ENCODE measurements around the gene TNNT1.
A peak's percentile ranks its signal among the peaks of the same experiment; 100 is the strongest.

The TNNT1 gene

GRCh38 chr19:55088543-55089341 lies 60.3 kb downstream of the TNNT1 start:
- peak; percentile 48 for DNase-seq (ENCODE audit: low read depth)

GRCh38 chr19:55088021-55088451 lies 61.0 kb downstream of the TNNT1 start:
- DNase-seq (ENCODE audit: low read depth) = no peak

- peak; percentile 48 for DNase-seq (ENCODE audit: low read depth)
Measured at GRCh38 chr19:55087542-55087901, 61.5 kb downstream of the TNNT1 start.

DNA sequence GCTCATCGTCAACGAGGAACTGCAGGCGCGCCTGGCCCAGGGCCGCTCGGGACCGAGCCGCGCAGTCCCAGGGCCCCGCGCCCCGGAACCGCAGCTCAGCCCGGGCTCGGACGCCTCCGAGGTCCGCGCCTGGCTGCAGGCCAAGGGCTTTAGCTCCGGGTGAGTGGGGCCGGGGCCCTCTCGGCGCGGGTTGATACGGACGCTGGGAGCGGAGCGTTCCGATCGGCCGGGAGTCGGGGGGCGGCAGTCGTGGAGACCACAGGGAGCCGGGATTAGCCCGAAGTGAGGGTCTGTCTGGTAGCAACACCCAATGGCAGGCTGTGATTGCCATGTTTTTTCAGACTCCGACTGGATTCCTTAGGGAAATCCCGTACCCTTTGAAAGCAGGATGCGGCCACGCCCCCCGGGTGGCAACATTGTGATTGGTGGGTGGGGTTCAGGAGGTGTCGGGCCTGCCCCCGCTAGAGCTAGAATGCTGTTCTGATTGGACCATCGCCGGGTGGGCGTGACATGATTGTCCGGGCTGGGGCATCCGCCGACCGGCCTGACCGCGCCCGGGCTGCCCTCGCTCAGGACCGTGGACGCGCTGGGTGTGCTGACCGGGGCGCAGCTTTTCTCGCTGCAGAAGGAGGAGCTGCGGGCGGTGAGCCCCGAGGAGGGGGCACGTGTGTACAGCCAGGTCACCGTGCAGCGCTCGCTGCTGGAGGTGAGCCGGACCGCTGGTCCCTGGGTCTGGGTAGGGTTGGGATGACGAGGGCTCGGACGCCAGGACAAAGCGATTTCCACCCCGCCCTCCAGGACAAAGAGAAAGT lies 62.1 kb downstream of the TNNT1 start:
- peak; percentile 93 for DNase-seq (ENCODE audit: low read depth)

- no peak for DNase-seq (ENCODE audit: low read depth)
Measured at GRCh38 chr19:55085923-55086715, 62.9 kb downstream of the TNNT1 start.

GRCh38 chr19:55084416-55084815 lies 64.6 kb downstream of the TNNT1 start:
- no peak for DNase-seq (ENCODE audit: low read depth)

DNA sequence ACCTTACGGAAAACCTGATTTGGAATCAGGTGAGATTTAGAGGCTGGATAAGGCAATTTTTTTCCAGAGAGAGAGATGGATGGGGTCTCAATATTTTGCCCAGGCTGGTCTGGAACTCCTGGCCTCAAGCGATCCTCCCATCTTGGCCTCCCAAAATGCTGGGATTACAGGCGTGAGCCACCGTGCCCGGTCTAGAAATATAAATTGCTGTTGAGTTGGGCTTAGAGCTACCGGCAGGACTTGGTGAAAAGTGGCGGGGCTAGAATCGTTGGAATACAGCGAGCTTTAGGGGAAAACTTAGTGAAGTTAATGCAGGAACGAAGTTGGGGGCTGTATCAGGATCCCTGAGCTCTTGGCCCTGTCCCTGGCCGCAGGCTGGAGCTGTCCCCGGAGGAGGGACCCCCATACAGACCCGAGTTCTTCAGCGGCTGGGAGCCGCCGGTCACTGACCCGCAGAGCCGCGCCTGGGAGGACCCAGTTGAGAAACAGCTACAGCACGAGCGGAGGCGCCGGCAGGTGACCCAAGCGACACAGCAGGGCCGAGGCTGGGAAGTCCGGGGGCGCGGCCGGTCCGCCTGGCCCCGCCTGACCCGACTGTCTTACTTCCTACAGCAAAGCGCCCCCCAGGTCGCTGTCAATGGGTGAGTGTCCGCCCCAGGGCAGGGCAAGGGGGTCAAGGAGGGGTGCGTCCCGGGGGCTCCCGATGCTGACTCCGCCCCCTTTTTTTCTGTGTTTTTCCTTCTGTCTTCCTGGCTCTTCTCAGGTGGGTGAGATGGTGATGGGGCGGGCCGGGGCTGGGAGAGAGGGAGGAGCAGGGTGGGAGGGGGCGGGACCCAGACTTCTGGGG lies 65.8 kb downstream of the TNNT1 start:
- no peak for DNase-seq (ENCODE audit: low read depth)
